Measurements from ENCODE around the gene TLN1.

The TLN1 gene

GRCh38 chr9:35661756-35662350, 70.1 kb downstream of the TLN1 start:
- DNase-seq (ENCODE audit: low read depth in 2 of 2), result no peak

GRCh38 chr9:35660966-35661415, 71.0 kb downstream of the TLN1 start:
- no peak for DNase-seq (ENCODE audit: low read depth in 2 of 2)

- DNase-seq (ENCODE audit: low read depth in 2 of 2), result no peak
Measured at GRCh38 chr9:35659340-35659739, 72.7 kb downstream of the TLN1 start.

- no peak for DNase-seq (ENCODE audit: low read depth in 2 of 2)
Measured at GRCh38 chr9:35658968-35659220, 73.1 kb downstream of the TLN1 start.

- peak; percentile 67 to 68 for DNase-seq (ENCODE audit: low read depth in 2 of 2)
Measured at GRCh38 chr9:35658137-35658967, 73.6 kb downstream of the TLN1 start, which contains the start of gene CCDC107. TSS of gene CCDC107 (plus strand) at chr9:35658292. CDS start at chr9:35658380, 88 bp downstream.

GRCh38 chr9:35657546-35658136, 74.4 kb downstream of the TLN1 start, which contains the start of gene RMRP:
TSS of gene RMRP (minus strand) at chr9:35658019.
- peak; percentile 59 to 64 for DNase-seq (ENCODE audit: low read depth in 2 of 2)

GRCh38 chr9:35656831-35657545, 75.0 kb downstream of the TLN1 start:
- DNase-seq (ENCODE audit: low read depth in 2 of 2), result no peak

GRCh38 chr9:35656348-35656747, 75.6 kb downstream of the TLN1 start:
- DNase-seq (ENCODE audit: low read depth in 2 of 2), result no peak

GRCh38 chr9:35653611-35654010, 78.4 kb downstream of the TLN1 start:
- no peak for DNase-seq (ENCODE audit: low read depth in 2 of 2)

- DNase-seq (ENCODE audit: low read depth in 2 of 2), result no peak
Measured at GRCh38 chr9:35652829-35653209, 79.2 kb downstream of the TLN1 start.

GRCh38 chr9:35651956-35652828, 79.8 kb downstream of the TLN1 start:
- no peak for DNase-seq (ENCODE audit: low read depth in 2 of 2)

GRCh38 chr9:35650341-35651158, 81.4 kb downstream of the TLN1 start, which contains the start of gene SIT1:
TSS of gene SIT1 (minus strand) at chr9:35650931. CDS start at chr9:35650853, 78 bp downstream.
- DNase-seq (ENCODE audit: low read depth in 2 of 2), result no peak

GRCh38 chr9:35649431-35650340, 82.3 kb downstream of the TLN1 start:
- no peak for DNase-seq (ENCODE audit: low read depth in 2 of 2)
